VCaP (cell line): ENCODE measurements around the gene IL12RB1.
A peak's percentile ranks its signal among the peaks of the same experiment; 100 is the strongest.

Experiments used
- H3K27ac ChIP-seq: fragments of 450-650 bp; 2 replicates; pipeline ENCODE4 v1.5.1; 2017
- CTCF ChIP-seq: fragments of 450-650 bp; conservative IDR thresholded peaks from 2 replicates; pipeline ENCODE4 v1.5.1; 2017; ENCODE audit warnings: mild to moderate bottlenecking, moderate library complexity

Gene IL12RB1

GRCh38 chr19:18068395-18068794 is 18.3 kb downstream of the IL12RB1 start:
- no peak overlapping the region for H3K27ac ChIP-seq
- no peak for TF ChIP-seq CTCF

GRCh38 chr19:18065173-18065495 is 21.6 kb downstream of the IL12RB1 start:
- no peak for TF ChIP-seq CTCF
- no peak overlapping the region for H3K27ac ChIP-seq

- H3K27ac ChIP-seq, result no peak overlapping the region
- peak; percentile 12; the same call in 1 of the 2 replicates for TF ChIP-seq CTCF
These were observed 23.3 kb downstream of the IL12RB1 start for GRCh38 chr19:18063463-18063862.

GRCh38 chr19:18062028-18062427 is 24.7 kb downstream of the IL12RB1 start:
- H3K27ac ChIP-seq, result no peak overlapping the region
- no peak for TF ChIP-seq CTCF

- no peak overlapping the region for H3K27ac ChIP-seq
- TF ChIP-seq CTCF, result no peak
These were observed 26.3 kb downstream of the IL12RB1 start for GRCh38 chr19:18060472-18060871.

GRCh38 chr19:18059902-18060301 is 26.8 kb downstream of the IL12RB1 start:
- H3K27ac ChIP-seq, result no peak overlapping the region
- no peak for TF ChIP-seq CTCF

GRCh38 chr19:18059297-18059696 is 27.4 kb downstream of the IL12RB1 start:
- H3K27ac ChIP-seq, result no peak overlapping the region
- TF ChIP-seq CTCF, result no peak
